ENCODE data around the gene ABLIM2. TPM values are rescaled to one million over a fixed set of nuclear protein-coding genes. Genes with fewer than 3 reads are reported as not detected.

The ABLIM2 gene
- total and polyA plus RNA-seq, 2 donors (not counting 1 experiment from before 2014, with no cell fraction given), result 3.3 to 79.0 TPM

- peaks cover 0 to 3% (median 0%) of the 10 kb centered on the region in 4 experiments for H3K27me3 ChIP-seq (replicated peaks in 1 of 4; ENCODE audit: control extremely low read depth in 1 of 4, control insufficient read depth in 3 of 4, insufficient read depth in 4 of 4, low read length in 3 of 4)
- H2AFZ ChIP-seq (ENCODE audit: insufficient read depth, low read depth, low read length, poor library complexity, severe bottlenecking), result no peak overlapping the region
- intact Hi-C loops (cut with micrococcal nuclease), result no loop called here
- no peaks in the 10 kb centered on the region for H3K4me1 ChIP-seq (ENCODE audit: control insufficient read depth in 2 of 2, insufficient read depth in 2 of 2, low read length in 2 of 2)
- no peak overlapping the region for H3K27ac Mint-ChIP-seq
- no peak for DNase-seq
- no peak overlapping the region for H3K4me3 ChIP-seq (ENCODE audit: control extremely low read depth in 1 of 5, extremely low read depth in 1 of 5, insufficient read depth in 1 of 5, low read depth in 2 of 5, low read length in 4 of 5)
- H3K27ac ChIP-seq (ENCODE audit: low read length in 2 of 2), result no peak overlapping the region
- H3K27me3 Mint-ChIP-seq, result peaks cover 8% of the 10 kb centered on the region
- ATAC-seq (ENCODE audit: low read depth), result no peak
- ChIA-PET CTCF (no interaction called here), POLR2A (no interaction called here)
- no peak overlapping the region for H3K4me3 Mint-ChIP-seq
- no peak overlapping the region for H3K9ac ChIP-seq (ENCODE audit: low read length)
- peaks cover 0 to 27% (median 19%) of the 10 kb centered on the region in 3 donors for H3K9me3 ChIP-seq (ENCODE audit: control extremely low read depth in 1 of 3, control insufficient read depth in 2 of 3, insufficient read depth in 1 of 3, low read length in 2 of 3)
- no peaks in the 10 kb centered on the region for H3K4me1 Mint-ChIP-seq
- TF ChIP-seq EZH2 (IDR thresholded peaks at IDR 0.05; ENCODE audit: borderline replicate concordance, insufficient read depth, low read depth, low read length, poor library complexity, severe bottlenecking) (no peak), CTCF (IDR thresholded peaks at IDR 0.05) (no peak)
- peaks cover 17% of the 10 kb centered on the region for H3K9me3 Mint-ChIP-seq (ENCODE audit: insufficient read depth)
- H3K36me3 ChIP-seq (replicated peaks in 1 of 2; ENCODE audit: control extremely low read depth in 1 of 2, control insufficient read depth in 1 of 2, extremely low read depth in 1 of 2, insufficient read depth in 2 of 2, low read length in 1 of 2), result no peaks in the 10 kb centered on the region
- H4K20me1 ChIP-seq (ENCODE audit: control insufficient read depth, insufficient read depth, low read length, poor library complexity, severe bottlenecking), result no peaks in the 10 kb centered on the region
- H3K79me2 ChIP-seq (ENCODE audit: control insufficient read depth, insufficient read depth, low read length), result no peaks in the 10 kb centered on the region
- 79% methylated on average over 16 of the region's 20 CpGs for WGBS (ENCODE audit: insufficient coverage)
- no peak overlapping the region for H3K4me2 ChIP-seq (replicated peaks; ENCODE audit: low read depth, low read length, poor library complexity, severe bottlenecking)
Measured at GRCh38 chr4:8067274-8067936, 91.2 kb downstream of the ABLIM2 start.

- Histone ChIP-seq H3K36me3 (replicated peaks in 1 of 2; ENCODE audit: control extremely low read depth in 1 of 2, control insufficient read depth in 1 of 2, extremely low read depth in 1 of 2, insufficient read depth in 2 of 2, low read length in 1 of 2) (no peaks in the 10 kb centered on the region), H4K20me1 (ENCODE audit: control insufficient read depth, insufficient read depth, low read length, poor library complexity, severe bottlenecking) (no peaks in the 10 kb centered on the region), H3K4me1 (ENCODE audit: control insufficient read depth in 2 of 2, insufficient read depth in 2 of 2, low read length in 2 of 2) (no peaks in the 10 kb centered on the region), H3K27me3 (replicated peaks in 1 of 4; ENCODE audit: control extremely low read depth in 1 of 4, control insufficient read depth in 3 of 4, insufficient read depth in 4 of 4, low read length in 3 of 4) (no peaks in the 10 kb centered on the region), H3K4me2 (replicated peaks; ENCODE audit: low read depth, low read length, poor library complexity, severe bottlenecking) (no peak overlapping the region), H3K9me3 (ENCODE audit: control extremely low read depth in 1 of 3, control insufficient read depth in 2 of 3, insufficient read depth in 1 of 3, low read length in 2 of 3) (peaks cover 0 to 29% (median 19%) of the 10 kb centered on the region in 3 donors), H3K79me2 (ENCODE audit: control insufficient read depth, insufficient read depth, low read length) (no peaks in the 10 kb centered on the region), H2AFZ (ENCODE audit: insufficient read depth, low read depth, low read length, poor library complexity, severe bottlenecking) (no peak overlapping the region), H3K4me3 (ENCODE audit: control extremely low read depth in 1 of 5, extremely low read depth in 1 of 5, insufficient read depth in 1 of 5, low read depth in 2 of 5, low read length in 4 of 5) (no peak overlapping the region), H3K27ac (ENCODE audit: low read length in 2 of 2) (no peak overlapping the region), H3K9ac (ENCODE audit: low read length) (no peak overlapping the region)
- peaks cover 4% of the 10 kb centered on the region for H3K27me3 Mint-ChIP-seq
- ChIA-PET POLR2A (no interaction called here), CTCF (no interaction called here)
- intact Hi-C loops (cut with micrococcal nuclease), result no loop called here
- DNase-seq (no peak), ATAC-seq (ENCODE audit: low read depth) (no peak)
- WGBS (ENCODE audit: insufficient coverage), result 97% methylated on average over 12 of the region's 13 CpGs
- TF ChIP-seq EZH2 (IDR thresholded peaks at IDR 0.05; ENCODE audit: borderline replicate concordance, insufficient read depth, low read depth, low read length, poor library complexity, severe bottlenecking), result no peak
- no peak for TF ChIP-seq CTCF (IDR thresholded peaks at IDR 0.05)
- H3K27ac Mint-ChIP-seq, result no peak overlapping the region
- peaks cover 17% of the 10 kb centered on the region for H3K9me3 Mint-ChIP-seq (ENCODE audit: insufficient read depth)
- no peaks in the 10 kb centered on the region for H3K4me1 Mint-ChIP-seq
- H3K4me3 Mint-ChIP-seq, result no peak overlapping the region
Measured at GRCh38 chr4:8066336-8066931, 92.2 kb downstream of the ABLIM2 start.
